NCI-H1092 treated with DMSO at 0.1 percent for 48 hours (cell line): ENCODE data around the gene CHRND.
A peak's percentile ranks its signal among the peaks of the same experiment; 100 is the strongest.

Experiments
- DNase-seq: peaks from one replicate; lab custom pipeline; 2025; lab: John Stamatoyannopoulos, UW

Gene CHRND

GRCh38 chr2:232488097-232488711, 37.8 kb upstream of the CHRND start:
- no peak for DNase-seq

GRCh38 chr2:232488721-232489300, 37.1 kb upstream of the CHRND start:
- no peak for DNase-seq

- DNase-seq: no peak
These were observed 36.3 kb upstream of the CHRND start for GRCh38 chr2:232489516-232490220.

- DNase-seq: no peak
These were observed 35.5 kb upstream of the CHRND start for GRCh38 chr2:232490221-232491138.

GRCh38 chr2:232491139-232491780, 34.7 kb upstream of the CHRND start:
- no peak for DNase-seq

- no peak for DNase-seq
These were observed 33.6 kb upstream of the CHRND start for GRCh38 chr2:232492236-232492848.

- DNase-seq: no peak
These were observed 32.8 kb upstream of the CHRND start for GRCh38 chr2:232492963-232493700.

GRCh38 chr2:232493701-232494474, 32.1 kb upstream of the CHRND start:
- no peak for DNase-seq

- DNase-seq: no peak
These were observed 31.4 kb upstream of the CHRND start for GRCh38 chr2:232494542-232494941.

GRCh38 chr2:232495292-232495691, 30.7 kb upstream of the CHRND start:
- no peak for DNase-seq

- no peak for DNase-seq
These were observed 29.3 kb upstream of the CHRND start for GRCh38 chr2:232496501-232497270.

GRCh38 chr2:232497348-232497747, 28.6 kb upstream of the CHRND start:
- no peak for DNase-seq

GRCh38 chr2:232498452-232498851, 27.5 kb upstream of the CHRND start:
- no peak for DNase-seq

GRCh38 chr2:232501331-232501771, 24.6 kb upstream of the CHRND start:
- no peak for DNase-seq

GRCh38 chr2:232501794-232502390, 24.1 kb upstream of the CHRND start:
- DNase-seq: no peak

- DNase-seq: no peak
These were observed 23.4 kb upstream of the CHRND start for GRCh38 chr2:232502511-232502910.

- peak; percentile 10 for DNase-seq
These were observed 22.8 kb upstream of the CHRND start for GRCh38 chr2:232502911-232503808.
